Neural cell (in vitro differentiated cells): ENCODE data around the gene HOXD3. TPM values are rescaled to one million over a fixed set of nuclear protein-coding genes. Genes with fewer than 3 reads are reported as not detected.

Experiments
- polyA plus RNA-seq: library from polyadenylated mRNA; depleted of rRNA; stranded (reverse); fragments of >200 nt; gene quantifications from 2 replicates; pipeline ENCODE4 v1.2.3, GENCODE V29; 2014
- small RNA-seq, 3 experiments: library from RNA; depleted of rRNA; stranded (forward); fragments of <200 nt; gene quantifications; one replicate each; pipeline ENCODE3, GENCODE V24; 2012

The HOXD3 gene
- polyA plus RNA-seq, 1 donor from 2014 or later = not detected

Small RNAs within 50 kb of the gene (small RNA-seq; reads per million reads assigned to genes)
- 5.3 to 10.0 (median 7.2) reads per million in 3 experiments for gene MIR10B

Other genes starting within 250 kb of the HOXD3 start
- 46.7 and 48.8 TPM in 2 replicates for gene LNPK, start 155.0 kb upstream of the HOXD3 start, polyA plus RNA-seq
- gene EVX2, start 73.3 kb upstream of the HOXD3 start, polyA plus RNA-seq = not detected in 2 replicates
- gene HOXD13, start 64.6 kb upstream of the HOXD3 start, polyA plus RNA-seq = not detected in 2 replicates
- gene HOXD12, start 57.5 kb upstream of the HOXD3 start, polyA plus RNA-seq = not detected in 2 replicates
- gene HOXD11, start 50.0 kb upstream of the HOXD3 start, polyA plus RNA-seq = not detected in 2 replicates
- not detected in 2 replicates for gene HOXD10, start 40.5 kb upstream of the HOXD3 start, polyA plus RNA-seq
- gene HOXD9, start 34.6 kb upstream of the HOXD3 start, polyA plus RNA-seq = not detected in 2 replicates
- gene HOXD8, start 27.6 kb upstream of the HOXD3 start, polyA plus RNA-seq = not detected in 2 replicates
- gene HOXD4, start 5.8 kb upstream of the HOXD3 start, polyA plus RNA-seq = not detected in 2 replicates
- gene HOXD1, start 31.4 kb downstream of the HOXD3 start, polyA plus RNA-seq = not detected in 2 replicates
- 99.0 and 128 TPM in 2 replicates for gene MTX2, start 112.1 kb downstream of the HOXD3 start, polyA plus RNA-seq